GM12865 (cell line): Measurements from ENCODE around the gene TSPEAR.

Experiments used
- DNase-seq: peaks from one replicate; pipeline ENCODE4 v3.0.0; 2010; ENCODE audit warnings: low read depth
- H3K4me3 ChIP-seq: 2 replicates; pipeline ENCODE4 v1.5.1; 2011; ENCODE audit warnings: mild to moderate bottlenecking, low read depth, low read length, control low read depth
- TF ChIP-seq, protein P1 (sequence below): IDR thresholded peaks from 2 replicates; pipeline ENCODE4 v1.5.1; 2011; ENCODE audit warnings: low read length, control low read depth, low read depth, inconsistent platforms; ENCODE audit not compliant: insufficient read depth; ENCODE audit errors: missing control alignments

Gene TSPEAR

DNA sequence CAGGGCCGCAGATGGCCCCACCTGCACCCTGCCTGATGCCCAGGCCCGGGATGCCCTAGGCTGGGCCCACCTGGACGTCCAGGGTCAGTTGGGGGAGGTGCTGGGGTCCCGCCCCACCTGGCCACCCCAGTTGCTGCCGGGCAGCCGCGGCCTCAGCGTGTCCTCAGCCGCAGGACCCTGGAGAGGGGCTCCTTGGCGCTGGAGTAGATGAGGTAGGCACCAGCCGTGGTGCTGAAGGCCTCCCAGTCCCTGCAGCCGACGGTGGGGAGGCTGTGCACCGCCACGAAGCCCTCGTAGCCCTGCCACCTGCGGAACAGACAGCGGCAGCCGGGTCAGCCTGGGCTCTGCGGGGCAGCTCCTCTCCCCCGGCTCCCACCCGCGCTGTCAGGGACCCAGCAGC, 211.7 kb downstream of the TSPEAR start:
- TF ChIP-seq, protein P1, sequence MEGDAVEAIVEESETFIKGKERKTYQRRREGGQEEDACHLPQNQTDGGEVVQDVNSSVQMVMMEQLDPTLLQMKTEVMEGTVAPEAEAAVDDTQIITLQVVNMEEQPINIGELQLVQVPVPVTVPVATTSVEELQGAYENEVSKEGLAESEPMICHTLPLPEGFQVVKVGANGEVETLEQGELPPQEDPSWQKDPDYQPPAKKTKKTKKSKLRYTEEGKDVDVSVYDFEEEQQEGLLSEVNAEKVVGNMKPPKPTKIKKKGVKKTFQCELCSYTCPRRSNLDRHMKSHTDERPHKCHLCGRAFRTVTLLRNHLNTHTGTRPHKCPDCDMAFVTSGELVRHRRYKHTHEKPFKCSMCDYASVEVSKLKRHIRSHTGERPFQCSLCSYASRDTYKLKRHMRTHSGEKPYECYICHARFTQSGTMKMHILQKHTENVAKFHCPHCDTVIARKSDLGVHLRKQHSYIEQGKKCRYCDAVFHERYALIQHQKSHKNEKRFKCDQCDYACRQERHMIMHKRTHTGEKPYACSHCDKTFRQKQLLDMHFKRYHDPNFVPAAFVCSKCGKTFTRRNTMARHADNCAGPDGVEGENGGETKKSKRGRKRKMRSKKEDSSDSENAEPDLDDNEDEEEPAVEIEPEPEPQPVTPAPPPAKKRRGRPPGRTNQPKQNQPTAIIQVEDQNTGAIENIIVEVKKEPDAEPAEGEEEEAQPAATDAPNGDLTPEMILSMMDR = no peak
- H3K4me3 ChIP-seq = no peak overlapping the region
- DNase-seq = no peak

DNA sequence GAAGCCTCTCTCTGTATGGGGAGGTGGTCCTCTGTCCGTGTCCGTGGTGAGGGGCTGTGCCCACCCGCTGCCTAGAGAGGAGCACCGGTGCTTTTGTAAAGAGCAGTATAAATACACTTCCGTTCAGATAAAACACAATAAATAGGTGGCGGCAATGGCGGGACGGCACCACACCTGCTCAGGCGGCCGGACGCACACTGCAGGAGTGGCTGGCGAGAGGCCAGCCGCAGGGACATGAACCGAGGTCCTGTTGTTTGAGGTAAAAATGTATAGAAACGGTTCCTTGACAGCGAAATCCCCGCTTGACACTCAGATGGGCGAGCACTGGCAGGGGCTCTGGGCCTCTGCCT, 212.2 kb downstream of the TSPEAR start:
- TF ChIP-seq, protein P1 = no peak
- H3K4me3 ChIP-seq = no peak overlapping the region
- DNase-seq = no peak

DNA sequence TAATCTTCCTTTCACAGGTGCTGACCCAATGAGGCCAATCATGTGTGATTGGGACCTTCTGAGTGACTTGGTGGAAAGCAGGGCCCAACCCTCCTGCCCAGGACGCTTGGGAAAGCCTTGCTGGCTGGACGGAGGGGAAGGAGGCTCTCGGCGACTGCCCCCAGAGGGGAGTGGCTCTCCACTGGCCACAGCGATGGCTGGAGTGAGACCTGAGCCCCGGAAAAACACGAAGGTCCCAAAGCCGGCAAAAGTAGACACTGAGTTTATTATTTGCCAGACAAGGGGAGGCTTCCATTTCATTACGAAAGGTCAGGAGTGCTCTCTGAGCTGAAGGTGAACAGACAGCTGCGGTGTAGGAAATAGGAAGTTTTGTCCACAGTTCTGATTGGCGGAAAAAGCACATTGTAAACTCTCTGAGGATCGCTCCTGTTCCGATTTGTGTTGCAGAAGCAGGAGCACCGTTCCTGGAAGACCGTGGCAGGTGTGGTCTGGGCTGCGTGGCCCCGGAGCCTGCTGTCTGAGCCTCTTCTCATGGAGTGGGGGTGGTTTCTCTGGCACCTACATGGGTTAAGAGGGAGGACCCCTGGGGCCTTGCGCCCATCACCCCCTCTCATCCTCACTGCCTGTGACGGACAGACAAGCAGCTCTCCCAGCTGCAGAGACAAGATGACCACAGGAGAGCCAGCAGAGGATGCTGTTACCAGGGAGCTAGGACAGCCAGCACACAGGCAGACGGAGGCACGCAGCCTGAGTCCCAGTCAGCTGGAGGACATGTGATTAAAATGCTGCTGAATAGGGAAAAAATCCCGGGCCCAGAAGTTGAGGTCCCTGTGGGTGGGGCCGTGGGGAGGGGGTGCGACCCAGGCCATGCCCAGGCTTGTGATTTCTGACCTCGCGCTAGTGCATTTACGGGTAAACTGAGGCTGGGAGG, 212.8 kb downstream of the TSPEAR start:
- H3K4me3 ChIP-seq = no peak overlapping the region
- DNase-seq = no peak
- TF ChIP-seq, protein P1 = no peak

DNA sequence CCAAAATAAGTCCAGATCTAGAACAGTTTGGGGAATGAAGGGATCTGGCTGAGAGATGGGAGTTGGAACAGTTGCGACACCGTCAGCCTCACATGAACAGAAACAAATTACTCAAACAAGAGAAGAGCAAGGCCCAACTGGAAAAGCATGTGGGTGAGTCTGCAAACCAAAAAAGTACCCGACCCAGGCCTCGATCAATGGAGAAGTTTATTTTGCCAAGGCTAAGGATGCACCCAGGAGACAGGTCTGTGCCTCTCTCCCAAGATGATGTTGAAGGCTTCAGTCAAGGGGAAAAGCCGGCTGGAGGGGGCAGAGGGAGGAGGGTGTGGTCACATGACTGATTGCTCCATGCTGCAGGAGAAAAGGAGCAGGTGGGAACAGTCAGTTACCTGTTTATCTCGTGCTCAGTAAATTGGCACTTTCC, 213.7 kb downstream of the TSPEAR start:
- H3K4me3 ChIP-seq = no peak overlapping the region
- DNase-seq = no peak
- TF ChIP-seq, protein P1 = no peak

DNA sequence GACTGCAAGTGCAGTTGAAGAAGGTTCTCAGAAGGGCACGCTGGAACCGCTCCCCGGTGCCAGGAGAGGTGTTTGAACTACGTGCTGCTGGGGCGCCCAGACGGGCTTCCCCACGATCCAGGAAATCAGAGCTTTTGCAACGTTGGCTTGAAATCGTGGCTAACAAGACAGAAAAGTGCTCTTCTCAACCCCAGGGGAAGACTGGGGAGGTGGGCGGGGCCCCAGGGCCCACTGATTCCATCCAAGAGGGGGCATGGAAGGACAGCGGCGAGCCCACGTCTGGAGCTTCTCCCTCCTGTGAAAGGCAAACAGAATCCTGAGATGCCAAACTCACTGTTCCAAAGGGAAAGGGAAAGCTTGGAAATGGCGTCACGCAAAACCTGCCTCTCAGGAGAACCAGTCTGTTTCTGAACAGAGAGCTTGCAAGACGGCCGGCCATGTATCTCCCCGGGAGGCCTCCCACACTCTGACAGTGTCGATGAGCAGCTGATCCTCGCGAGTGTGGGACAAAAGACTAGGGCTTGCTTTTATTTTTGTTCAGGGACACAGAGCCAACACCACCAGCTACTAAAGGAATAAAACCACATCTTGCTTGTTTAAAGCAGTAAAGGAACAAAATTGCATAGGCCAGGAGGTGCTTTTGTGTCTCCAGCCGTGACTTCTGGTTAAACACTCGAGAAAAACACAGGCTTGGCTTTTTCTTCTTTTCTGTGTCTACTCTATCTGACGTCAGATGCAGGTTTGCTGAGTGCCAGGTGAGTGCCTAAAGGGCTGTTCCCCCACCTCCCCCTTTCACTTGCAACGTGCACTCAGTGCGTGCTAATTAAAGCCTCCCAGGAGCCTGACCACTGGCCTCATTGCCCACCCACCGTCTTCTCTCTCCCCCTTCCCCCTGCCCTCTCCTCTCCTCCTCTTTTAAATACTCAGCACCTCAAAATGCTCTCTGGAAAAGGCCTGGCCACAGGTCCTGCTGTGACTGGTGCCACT, 214.5 kb downstream of the TSPEAR start:
- no peak overlapping the region for H3K4me3 ChIP-seq
- DNase-seq = no peak
- TF ChIP-seq, protein P1 = no peak

DNA sequence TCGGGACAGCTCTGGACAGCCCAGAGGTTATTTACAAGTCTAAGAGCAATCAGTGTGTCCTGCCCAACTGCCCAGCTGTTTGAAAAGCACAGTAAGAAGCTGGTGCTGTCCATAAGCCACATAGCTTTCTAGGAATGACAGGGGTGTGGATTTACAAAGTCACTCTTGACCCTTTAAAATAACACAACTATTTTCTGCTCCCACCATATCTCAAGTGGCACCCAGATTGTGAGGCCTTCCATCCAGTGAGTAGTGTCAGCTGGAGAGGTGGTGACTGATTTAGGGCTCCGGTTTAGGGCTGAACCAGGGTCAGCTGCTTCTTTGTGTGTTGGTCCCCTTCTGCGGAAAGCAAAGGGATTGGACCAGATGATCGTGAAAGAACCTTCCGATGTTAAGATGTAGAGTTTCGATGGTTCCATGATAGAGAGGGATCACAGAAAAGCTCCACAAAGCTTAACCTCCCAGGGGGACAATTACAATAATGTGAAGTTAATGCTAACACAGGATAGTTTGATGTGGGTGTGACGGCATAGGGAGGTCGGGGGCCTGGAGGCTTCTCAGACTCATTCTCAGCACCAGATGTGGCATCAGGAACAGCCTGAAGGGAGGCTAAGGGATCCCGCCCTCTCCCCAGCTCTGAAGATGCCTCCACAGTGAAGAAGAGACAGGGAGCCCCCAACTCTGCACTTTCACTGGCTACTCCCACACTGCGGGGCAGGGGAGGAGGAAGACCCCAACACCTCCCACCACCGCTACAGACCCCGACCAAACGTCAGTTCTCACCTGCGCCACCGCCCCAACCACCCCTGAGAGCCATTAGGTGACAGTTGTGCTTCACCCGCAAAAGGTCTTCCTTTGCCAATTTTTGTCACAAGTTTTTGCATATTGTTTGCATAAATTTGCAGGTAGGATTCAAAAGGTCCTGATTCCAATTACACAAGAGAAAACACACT, 215.5 kb downstream of the TSPEAR start:
- H3K4me3 ChIP-seq = no peak overlapping the region
- TF ChIP-seq, protein P1 = no peak
- DNase-seq = no peak
